ENCODE results near the gene CCDC88B.

- TF ChIP-seq CTCF (IDR thresholded peaks at IDR 0.05; ENCODE audit: borderline replicate concordance, extremely low read depth, low read length, poor library complexity, severe bottlenecking) (no peak), EZH2 (IDR thresholded peaks at IDR 0.05; ENCODE audit: borderline replicate concordance, low read depth, low read length, severe bottlenecking) (no peak)
These were observed 7.3 kb downstream of the CCDC88B start for GRCh38 chr11:64347193-64347867.

All from DND-41 (cell line).